Mucosa of descending colon (tissue), 3 donors: ENCODE results near the gene NECAB3. TPM values are rescaled to one million over a fixed set of nuclear protein-coding genes. Genes with fewer than 3 reads are reported as not detected.

ENCODE experiments used
- ATAC-seq: fragments of 200-7000 bp; cut with Tn5 transposase; one replicate; pipeline ENCODE4 v1.9.1; 2020; ENCODE audit warnings: mild to moderate bottlenecking, moderate library complexity
- DNase-seq, 3 donors: peaks; one replicate each; pipeline ENCODE4 v3.0.0-alpha.2; 2020
- H3K36me3 ChIP-seq: fragments of 200-600 bp; one replicate; pipeline ENCODE4 v1.8.0; 2021; ENCODE audit warnings: low read depth, mild to moderate bottlenecking
- H3K4me1 ChIP-seq: fragments of 200-600 bp; one replicate; pipeline ENCODE4 v1.8.0; 2021; ENCODE audit warnings: low read depth, mild to moderate bottlenecking
- H3K4me3 ChIP-seq: fragments of 200-600 bp; one replicate; pipeline ENCODE4 v1.8.0; 2021; ENCODE audit warnings: mild to moderate bottlenecking
- H3K9me3 ChIP-seq: fragments of 200-600 bp; one replicate; pipeline ENCODE4 v1.8.0; 2021; ENCODE audit warnings: mild to moderate bottlenecking
- CTCF ChIP-seq: fragments of 200-600 bp; IDR thresholded peaks from one replicate; pipeline ENCODE4 v1.8.0; 2022; ENCODE audit warnings: antibody characterized with exemption, mild to moderate bottlenecking
- intact Hi-C, 2 donors: fragments of 100-400 bp; cut with DNase I in 1 of 2; cut with micrococcal nuclease in 1 of 2; formaldehyde crosslinking; loops; one replicate each; pipeline versions ENCODE4 v1.11.0 to v1.11.1; 2022; cut with DNase I, micrococcal nuclease
- total RNA-seq, 3 donors: library from RNA; stranded (reverse); fragmentation: NEBNext Ultra II Directional in 2 of 3; extraction: Animal tissue kit (Norgen Biotek cat#: 25700) in 2 of 3; gene quantifications; one replicate each; pipeline versions ENCODE4 v1.2.1 to v1.2.4, GENCODE V29; 2021 to 2023
- donor health status: DM: no; HTN: no; CAD: no; lungs with moderate emphysema.
- donor health status: DM: no; HTN: no; CAD: no.
- donor health status: DM: no; HTN: yes; CAD: no.

The NECAB3 gene
- total RNA-seq, 3 donors from 2014 or later = 50.7 to 55.7 (median 51.7) TPM

- H3K4me3 ChIP-seq = no peak overlapping the region
- ATAC-seq (no peak), DNase-seq (peak in 1 of 3 donors; percentile 23)
- peaks cover 23% of the 10 kb centered on the region for H3K4me1 ChIP-seq
- no peaks in the 10 kb centered on the region for H3K9me3 ChIP-seq
- intact Hi-C loops = loop anchor here (10.0 kb wide), 1 partner anchor 194 kb away; no protein-coding TSS in a partner anchor
- H3K36me3 ChIP-seq = no peaks in the 10 kb centered on the region
- TF ChIP-seq CTCF = no peak
These were observed 15.7 kb downstream of the NECAB3 start for GRCh38 chr20:33658510-33658909.

GRCh38 chr20:33657704-33658095 lies 16.5 kb downstream of the NECAB3 start:
- intact Hi-C loops = loop anchor here (10.0 kb wide), 1 partner anchor 193 kb away; no protein-coding TSS in a partner anchor
- no peaks in the 10 kb centered on the region for H3K9me3 ChIP-seq
- no peak for TF ChIP-seq CTCF
- H3K4me1 ChIP-seq = peaks cover 26% of the 10 kb centered on the region
- no peak for ATAC-seq
- H3K4me3 ChIP-seq = no peak overlapping the region
- H3K36me3 ChIP-seq = no peaks in the 10 kb centered on the region
- peak in 1 of 3 donors; percentile 21 for DNase-seq

GRCh38 chr20:33656783-33657703 lies 17.2 kb downstream of the NECAB3 start:
- peaks cover 26% of the 10 kb centered on the region for H3K4me1 ChIP-seq
- no peaks in the 10 kb centered on the region for H3K9me3 ChIP-seq
- intact Hi-C loops = loop anchor here (10.0 kb wide), 1 partner anchor 192 kb away; no protein-coding TSS in a partner anchor
- H3K36me3 ChIP-seq = no peaks in the 10 kb centered on the region
- DNase-seq (no peak), ATAC-seq (no peak)
- no peak for TF ChIP-seq CTCF
- H3K4me3 ChIP-seq = no peak overlapping the region

- intact Hi-C loops = loop anchor here (10.0 kb wide), 1 partner anchor 191 kb away; no protein-coding TSS in a partner anchor
- TF ChIP-seq CTCF = no peak
- H3K4me1 ChIP-seq = peaks cover 34% of the 10 kb centered on the region
- no peaks in the 10 kb centered on the region for H3K9me3 ChIP-seq
- H3K4me3 ChIP-seq = no peak overlapping the region
- H3K36me3 ChIP-seq = no peaks in the 10 kb centered on the region
- no peak for ATAC-seq
- DNase-seq = no peak
These were observed 18.0 kb downstream of the NECAB3 start for GRCh38 chr20:33656010-33656782.

GRCh38 chr20:33655164-33655563 lies 19.1 kb downstream of the NECAB3 start:
- TF ChIP-seq CTCF = no peak
- DNase-seq (no peak), ATAC-seq (no peak)
- Histone ChIP-seq H3K36me3 (no peaks in the 10 kb centered on the region), H3K4me1 (peaks cover 39% of the 10 kb centered on the region), H3K4me3 (no peak overlapping the region), H3K9me3 (no peaks in the 10 kb centered on the region)
- intact Hi-C loops = loop anchor here (10.0 kb wide), 1 partner anchor 190 kb away; no protein-coding TSS in a partner anchor
